GM19452 (cell line): Measurements from ENCODE around the gene CLEC7A.

ENCODE experiments used
- ATAC-seq: cut with Tn5 transposase; IDR thresholded peaks from one replicate; pipeline ENCODE4 v1.9.1; 2021; ENCODE audit not compliant: unreplicated experiment

CLEC7A gene

DNA sequence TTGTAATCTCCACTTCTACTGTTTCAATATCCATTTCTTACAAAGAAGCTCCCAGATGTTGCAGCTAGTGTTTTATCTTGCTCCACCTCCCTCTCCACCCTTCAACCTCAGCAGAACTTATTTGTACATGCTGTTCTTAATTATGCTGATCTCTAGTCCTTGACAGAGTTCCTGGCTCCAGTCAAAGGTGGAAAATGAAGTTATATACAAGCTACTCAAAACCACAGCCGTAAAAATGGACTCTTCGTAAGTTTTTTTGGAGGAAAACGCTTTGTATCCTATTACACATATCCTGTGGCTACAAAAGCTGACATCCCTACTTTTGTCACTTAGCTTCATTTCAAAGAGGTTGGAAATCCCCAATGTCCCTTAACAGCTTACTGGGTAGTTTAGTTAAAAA lies 32.5 kb downstream of the CLEC7A start:
- ATAC-seq, result no peak

DNA sequence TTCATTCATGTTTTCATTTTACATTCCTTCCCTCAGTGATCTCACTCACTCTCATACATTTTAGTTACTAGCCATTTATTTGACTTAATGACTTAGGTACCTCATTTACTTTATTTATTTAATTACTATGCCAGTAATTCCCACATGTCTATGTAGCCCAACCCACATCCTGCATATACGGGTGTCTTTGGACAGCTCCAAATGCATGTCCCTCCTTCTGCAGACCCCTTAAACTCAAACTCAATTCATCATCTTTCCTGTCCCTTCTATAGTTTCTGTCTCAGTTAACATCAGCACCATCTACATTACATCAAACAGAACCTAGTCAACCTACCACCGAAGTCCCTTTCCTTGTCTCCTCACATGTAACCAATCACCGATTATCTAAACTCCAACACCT lies 34.0 kb downstream of the CLEC7A start:
- no peak for ATAC-seq

- ATAC-seq, result no peak
These were observed 35.2 kb downstream of the CLEC7A start for GRCh38 chr12:10094646-10095395.

DNA sequence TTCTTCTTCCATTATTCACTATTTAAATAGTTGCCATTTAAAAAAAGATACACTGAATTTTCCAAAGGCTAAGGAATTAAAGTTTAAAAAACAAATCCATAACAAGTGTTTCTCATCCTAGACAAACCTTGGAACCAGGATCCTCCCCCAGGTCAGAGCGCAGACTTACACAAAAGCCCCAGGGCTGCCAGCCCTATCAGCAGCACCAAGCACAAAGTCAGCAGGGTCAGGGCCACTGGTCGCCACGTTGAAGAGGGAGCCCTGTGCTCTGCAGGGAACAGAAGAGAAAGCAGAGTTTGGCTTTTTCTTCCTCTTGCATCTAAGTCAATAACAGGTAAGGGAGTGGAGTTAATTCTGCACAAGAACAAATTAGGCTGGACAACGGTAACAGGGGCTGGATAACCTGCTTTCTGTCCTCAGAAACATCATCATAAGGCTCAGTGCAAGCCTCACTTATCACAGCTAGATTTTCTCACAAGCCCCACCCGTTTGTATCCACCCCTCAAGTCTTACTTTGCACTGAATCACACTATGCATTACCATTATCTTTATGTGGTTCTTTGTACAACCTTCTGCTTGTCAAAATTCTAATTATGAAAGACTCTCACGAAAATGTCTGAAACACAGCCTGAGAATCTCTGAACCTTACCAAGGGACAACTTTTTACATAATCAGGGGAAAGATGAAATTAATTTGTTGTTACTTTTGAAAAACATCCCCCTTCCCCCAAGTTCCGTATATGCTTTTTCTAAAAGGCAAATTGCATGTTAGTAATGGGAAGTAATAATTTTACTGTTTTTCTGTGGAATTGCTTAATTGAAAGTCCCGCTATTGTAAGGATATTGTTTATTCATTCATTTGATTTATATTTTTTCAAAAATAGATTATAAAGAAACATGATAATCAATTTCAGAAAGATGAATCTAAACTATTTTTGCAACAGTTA lies 40.8 kb downstream of the CLEC7A start:
- ATAC-seq, result no peak

- no peak for ATAC-seq
These were observed 42.0 kb downstream of the CLEC7A start for GRCh38 chr12:10088031-10088430.

- ATAC-seq, result no peak
These were observed 43.6 kb downstream of the CLEC7A start for GRCh38 chr12:10086387-10086786.

- ATAC-seq, result no peak
These were observed 45.3 kb downstream of the CLEC7A start for GRCh38 chr12:10084733-10085132.

DNA sequence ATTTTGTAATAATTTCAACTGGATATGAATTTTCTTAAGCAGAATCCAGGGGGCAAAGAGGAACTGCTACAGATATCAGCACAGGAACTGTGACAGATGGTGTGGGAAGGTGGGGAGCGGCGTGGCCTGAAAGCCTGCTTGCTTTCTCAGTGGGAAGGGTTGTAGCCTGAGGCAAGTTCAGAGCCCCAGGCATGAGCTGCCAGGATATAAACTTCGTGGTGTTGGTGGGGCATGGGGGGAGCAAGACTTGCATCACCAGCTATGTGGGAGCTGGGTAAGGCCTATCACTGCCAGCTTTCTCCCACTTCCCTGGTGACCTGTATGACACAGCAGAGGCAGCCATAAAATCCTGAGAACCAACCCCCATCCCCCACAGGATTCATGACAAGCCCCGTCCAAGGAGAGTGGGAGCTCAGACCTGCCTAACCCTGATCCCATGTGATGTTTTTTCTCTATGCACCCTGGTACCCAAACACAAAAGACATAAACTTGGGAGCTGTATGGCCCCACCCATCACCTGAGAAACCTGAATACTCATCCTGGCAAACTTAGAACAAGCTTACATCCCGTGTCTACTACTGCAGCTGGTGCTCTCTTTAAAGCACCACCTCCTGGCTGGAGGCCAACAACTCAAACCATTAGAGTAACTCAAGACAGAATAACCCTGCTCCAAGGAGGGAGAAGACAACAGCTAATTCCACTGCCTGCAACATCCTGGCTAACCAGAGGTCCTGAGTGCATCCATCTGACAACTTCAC lies 47.7 kb downstream of the CLEC7A start:
- ATAC-seq, result no peak

DNA sequence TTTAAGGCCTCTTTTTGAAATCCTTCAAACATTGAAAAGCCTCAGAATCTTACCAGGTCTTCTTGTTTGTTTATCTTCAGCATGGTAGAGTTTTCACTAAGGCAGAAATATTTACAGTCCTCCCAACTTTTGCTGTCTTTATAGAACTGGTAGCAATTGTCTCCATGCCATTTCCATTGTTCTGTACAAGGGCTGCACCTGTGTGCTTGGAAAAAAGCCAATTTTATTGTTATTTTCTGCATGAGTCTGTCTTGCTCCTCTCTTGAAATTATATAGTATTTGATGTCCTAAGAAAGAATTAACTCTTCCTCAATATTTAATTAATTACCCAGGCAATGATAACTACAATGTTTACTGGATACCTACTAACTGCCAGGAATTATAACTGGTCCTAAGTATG lies 54.5 kb downstream of the CLEC7A start:
- ATAC-seq, result no peak

DNA sequence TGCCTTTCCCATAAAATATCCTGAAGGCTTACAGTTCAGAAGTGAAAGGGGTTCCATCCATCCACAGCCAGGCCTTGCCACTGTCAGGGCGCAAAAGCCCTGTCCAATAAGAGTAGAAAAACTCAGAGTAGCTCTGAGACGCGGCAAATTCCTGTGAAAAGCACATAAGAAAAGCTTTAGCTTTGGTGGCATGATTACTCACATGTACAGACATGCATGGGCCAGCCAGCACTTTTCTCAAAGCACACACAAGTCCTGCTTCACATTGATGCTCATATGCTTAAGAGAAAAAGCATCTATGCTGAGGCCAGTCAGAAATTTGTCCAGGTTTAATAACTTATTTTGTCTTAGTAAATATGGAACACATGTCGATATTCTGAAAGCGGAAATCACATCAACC lies 56.7 kb downstream of the CLEC7A start:
- no peak for ATAC-seq

GRCh38 chr12:10072131-10072530 lies 57.9 kb downstream of the CLEC7A start:
- no peak for ATAC-seq

GRCh38 chr12:10070380-10070779 lies 59.6 kb downstream of the CLEC7A start:
- no peak for ATAC-seq

GRCh38 chr12:10069976-10070375 lies 60.0 kb downstream of the CLEC7A start:
- ATAC-seq, result no peak

- ATAC-seq, result no peak
These were observed 60.9 kb downstream of the CLEC7A start for GRCh38 chr12:10069099-10069498.

- ATAC-seq, result no peak
These were observed 61.4 kb downstream of the CLEC7A start for GRCh38 chr12:10068644-10069043.

- no peak for ATAC-seq
These were observed 62.1 kb downstream of the CLEC7A start for GRCh38 chr12:10067942-10068341.

- ATAC-seq, result no peak
These were observed 62.7 kb downstream of the CLEC7A start for GRCh38 chr12:10067264-10067663.
